T-helper 17 cell (primary cell): ENCODE data around the gene ETHE1. TPM values are rescaled to one million over a fixed set of nuclear protein-coding genes. Genes with fewer than 3 reads are reported as not detected.

Experiments used
- ATAC-seq: fragments of 150-1000 bp; cut with Tn5 transposase; 2 replicates; pipeline ENCODE4 v1.10.0; 2021; ENCODE audit warnings: mild to moderate bottlenecking, moderate library complexity
- DNase-seq, 3 donors: peaks; one replicate each; pipeline versions ENCODE4 v3.0.0 to v3.0.0-alpha.2; 2020 to 2021
- H3K9me3 ChIP-seq: one replicate; pipeline ENCODE4 v1.7.0; 2013; ENCODE audit warnings: low read length, mild to moderate bottlenecking; ENCODE audit not compliant: control insufficient read depth, poor library complexity, severe bottlenecking
- H3K27ac Mint-ChIP-seq: one replicate; pipeline ENCODE4 v1.8.0; 2022; ENCODE audit warnings: mild to moderate bottlenecking, moderate library complexity, mixed read lengths
- H3K27me3 Mint-ChIP-seq: one replicate; pipeline ENCODE4 v1.8.0; 2022; ENCODE audit warnings: mixed read lengths
- H3K36me3 Mint-ChIP-seq: one replicate; pipeline ENCODE4 v1.8.0; 2022; ENCODE audit warnings: low read depth, mixed read lengths
- H3K4me1 Mint-ChIP-seq: one replicate; pipeline ENCODE4 v1.8.0; 2022; ENCODE audit warnings: mild to moderate bottlenecking, mixed read lengths
- H3K4me3 Mint-ChIP-seq: one replicate; pipeline ENCODE4 v1.8.0; 2022; ENCODE audit warnings: mild to moderate bottlenecking, moderate library complexity, mixed read lengths
- total RNA-seq, 4 donors: library from RNA in 2 of 4; stranded (reverse) in 2 of 4; gene quantifications; one replicate each; pipeline ENCODE4 v1.2.3 and lab custom pipeline; 2022 to 2026

The ETHE1 gene
- total RNA-seq, 2 donors from 2014 or later = 21.0 to 30.3 TPM

DNA sequence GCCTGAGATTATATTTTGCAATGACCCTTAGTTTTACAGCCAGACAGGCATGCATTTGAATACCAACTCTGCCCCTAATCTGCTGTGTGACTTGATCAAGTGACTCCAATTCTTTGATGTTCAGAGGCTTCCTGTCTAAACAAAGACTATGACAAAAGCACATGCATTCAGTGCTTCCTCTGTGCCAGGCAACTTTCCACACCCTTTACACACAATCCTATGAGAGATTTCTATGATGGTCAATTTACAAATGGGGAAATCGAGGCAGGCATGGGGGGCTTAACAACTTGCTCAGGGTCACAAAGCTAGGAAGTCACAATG is 57.9 kb downstream of the ETHE1 start:
- Mint-ChIP-seq H3K4me3 (peak overlapping the region; percentile 25), H3K4me1 (peaks cover 30% of the 10 kb centered on the region), H3K36me3 (no peaks in the 10 kb centered on the region), H3K27ac (peak overlapping the region; percentile 93), H3K27me3 (no peaks in the 10 kb centered on the region)
- peak; percentile 83 for ATAC-seq
- no peaks in the 10 kb centered on the region for H3K9me3 ChIP-seq
- no peak for DNase-seq

DNA sequence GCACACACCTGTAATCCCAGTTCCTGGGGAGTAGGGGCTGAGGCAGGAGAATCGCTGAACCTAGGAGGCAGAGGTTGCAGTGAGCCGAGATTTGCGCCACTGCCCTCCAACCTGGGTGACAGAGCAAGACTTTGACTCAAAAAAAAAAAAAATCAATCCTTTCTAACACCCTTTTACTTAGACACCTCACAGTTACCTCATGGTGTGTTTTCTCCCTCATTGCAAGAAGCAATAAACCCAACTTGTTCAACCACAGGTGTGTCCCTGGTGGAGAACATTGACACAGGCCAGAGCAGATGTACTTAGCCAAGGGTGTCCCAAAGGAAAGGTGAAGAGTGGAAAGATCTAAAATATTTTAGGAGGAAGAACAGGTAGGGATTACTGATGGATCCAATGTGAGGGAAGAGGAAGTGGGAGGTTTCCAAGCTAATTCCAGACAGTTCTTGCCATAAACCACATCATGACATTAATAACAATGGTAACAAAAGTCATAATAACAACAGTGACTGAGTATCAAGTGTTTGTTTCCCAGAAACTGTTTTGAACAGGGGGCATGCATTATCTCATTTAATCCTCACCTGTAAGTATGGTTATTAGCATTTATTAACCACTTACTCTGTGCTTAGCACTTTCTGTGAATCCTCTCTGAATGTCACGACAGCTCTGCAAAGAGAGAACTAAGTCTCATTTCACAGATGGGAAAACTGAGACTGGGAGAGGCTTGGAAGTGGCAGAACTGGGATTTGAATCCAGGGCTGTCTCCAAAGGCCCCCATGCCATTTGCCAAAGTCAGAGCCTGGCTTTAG is 58.4 kb downstream of the ETHE1 start:
- DNase-seq (no peak), ATAC-seq (no peak)
- peaks cover 33% of the 10 kb centered on the region for H3K4me1 Mint-ChIP-seq
- no peaks in the 10 kb centered on the region for H3K9me3 ChIP-seq
- H3K4me3 Mint-ChIP-seq = peak overlapping the region; percentile 53
- H3K27me3 Mint-ChIP-seq = no peaks in the 10 kb centered on the region
- peak overlapping the region; percentile 93 for H3K27ac Mint-ChIP-seq
- H3K36me3 Mint-ChIP-seq = no peaks in the 10 kb centered on the region

DNA sequence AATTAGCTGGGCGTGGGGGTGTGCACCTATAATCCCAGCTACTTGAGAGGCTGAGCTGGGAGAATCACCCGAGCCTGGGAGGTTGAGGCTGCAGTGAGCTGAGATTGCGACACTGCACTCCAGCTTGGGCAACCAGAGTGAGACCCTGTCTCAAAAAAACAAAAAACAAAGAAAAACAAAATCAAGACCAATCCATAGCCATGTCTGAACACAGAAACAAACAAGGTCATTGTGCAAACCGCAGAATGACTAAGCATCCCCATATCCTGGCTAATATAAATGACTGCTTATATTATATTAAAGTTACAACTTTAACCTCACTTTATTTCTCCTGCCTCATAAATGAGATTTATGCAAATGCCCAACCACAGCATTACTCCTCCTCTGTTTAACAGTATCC is 59.3 kb downstream of the ETHE1 start:
- no peak for DNase-seq
- H3K27me3 Mint-ChIP-seq = no peaks in the 10 kb centered on the region
- H3K4me1 Mint-ChIP-seq = peaks cover 36% of the 10 kb centered on the region
- H3K4me3 Mint-ChIP-seq = peak overlapping the region; percentile 53
- H3K27ac Mint-ChIP-seq = peak overlapping the region; percentile 93
- ATAC-seq = no peak
- H3K36me3 Mint-ChIP-seq = no peaks in the 10 kb centered on the region
- H3K9me3 ChIP-seq = no peaks in the 10 kb centered on the region

DNA sequence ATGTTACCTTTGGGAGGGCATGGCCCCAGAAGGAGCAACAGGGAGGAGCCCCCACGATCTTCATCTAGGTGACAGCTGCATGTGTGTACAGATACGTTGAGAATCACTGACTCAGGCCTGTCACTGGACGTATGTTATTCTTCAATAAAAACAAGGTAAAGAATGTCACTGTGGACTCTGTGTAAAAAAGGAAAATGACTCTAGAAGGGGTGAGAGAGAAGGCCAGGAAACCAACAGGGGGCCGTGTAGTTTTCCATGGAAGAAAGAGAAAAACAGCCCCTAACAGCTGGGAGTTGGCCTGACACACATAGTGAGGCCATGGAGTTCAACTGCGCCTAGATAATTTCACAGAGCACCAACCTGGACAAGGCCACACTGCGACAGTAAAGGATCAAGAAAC is 59.7 kb downstream of the ETHE1 start:
- ATAC-seq = no peak
- H3K4me3 Mint-ChIP-seq = no peak overlapping the region

DNA sequence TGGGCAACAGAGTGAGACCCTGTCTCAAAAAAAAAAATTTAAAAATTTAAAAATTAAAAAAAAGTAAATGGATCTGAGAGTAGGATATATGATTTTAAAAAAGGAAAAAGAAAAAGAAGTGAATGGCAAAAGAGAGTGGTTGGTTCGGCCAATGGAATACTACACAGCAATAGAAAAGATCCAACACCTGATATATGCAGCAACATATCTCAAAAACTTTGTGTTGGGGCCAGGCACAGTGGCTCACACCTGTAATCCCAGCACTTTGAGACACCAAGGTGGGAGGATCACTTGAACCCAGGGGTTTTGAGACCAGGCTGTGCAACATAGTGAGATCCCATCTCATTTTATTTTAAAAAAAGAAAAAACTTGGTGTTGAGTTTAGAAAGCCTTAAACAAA is 60.2 kb downstream of the ETHE1 start:
- DNase-seq = no peak
- Mint-ChIP-seq H3K36me3 (no peaks in the 10 kb centered on the region), H3K4me3 (no peak overlapping the region), H3K27ac (peak overlapping the region; percentile 93), H3K27me3 (no peaks in the 10 kb centered on the region), H3K4me1 (peaks cover 39% of the 10 kb centered on the region)
- no peak for ATAC-seq
- H3K9me3 ChIP-seq = no peaks in the 10 kb centered on the region

More for the DNA sequence above, 59.7 kb downstream of the ETHE1 start:
- Mint-ChIP-seq H3K27me3 (no peaks in the 10 kb centered on the region), H3K36me3 (no peaks in the 10 kb centered on the region), H3K4me1 (peaks cover 36% of the 10 kb centered on the region), H3K27ac (peak overlapping the region; percentile 93)
- no peaks in the 10 kb centered on the region for H3K9me3 ChIP-seq
- DNase-seq = no peak

DNA sequence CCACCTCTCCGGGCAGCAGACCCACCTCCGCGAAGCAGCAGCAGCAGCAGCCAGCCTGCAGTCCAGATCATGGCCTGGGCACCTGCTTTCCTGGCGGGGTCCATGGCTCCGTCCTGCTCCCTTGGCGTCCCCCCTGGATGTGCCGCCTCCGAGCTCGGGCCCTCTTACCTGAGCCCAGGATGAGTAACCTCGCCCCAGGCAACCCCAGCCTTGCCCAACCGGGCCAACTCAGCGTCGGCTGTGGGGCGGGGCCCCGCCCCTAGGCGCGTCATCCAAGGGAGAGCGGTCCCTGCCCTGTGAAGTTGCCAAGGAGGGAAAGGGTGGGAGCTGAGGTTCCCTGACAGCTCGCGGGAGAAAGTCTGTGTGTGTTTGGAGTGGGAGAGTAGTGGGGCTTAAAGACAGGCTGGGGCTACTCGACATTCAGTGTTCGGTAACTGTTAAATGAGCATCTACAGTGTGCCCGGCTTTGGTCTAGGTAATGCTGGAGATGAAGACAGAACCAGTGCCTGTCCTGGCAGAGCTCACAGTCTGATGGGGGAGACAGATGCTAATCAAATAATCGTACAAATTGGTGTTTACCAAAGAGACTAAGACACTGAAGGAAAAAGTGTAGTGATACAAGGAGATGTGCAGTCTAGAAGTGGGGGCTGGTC is 61.4 kb downstream of the ETHE1 start, which contains the start of gene LYPD3:
LYPD3 (minus strand) TSS at position 141 of the 653 bp plus-strand sequence; CDS start at position 104, 37 bp downstream.
- Mint-ChIP-seq H3K27ac (peak within 1 kb of the TSS; percentile 88), H3K4me3 (peak within 1 kb of the TSS; percentile 92), H3K27me3 (no peaks in the 10 kb centered on the region), H3K4me1 (peaks cover 47% of the 10 kb centered on the region), H3K36me3 (no peaks in the 10 kb centered on the region)
- ATAC-seq (no peak), DNase-seq (no peak)
- no peaks in the 10 kb centered on the region for H3K9me3 ChIP-seq

DNA sequence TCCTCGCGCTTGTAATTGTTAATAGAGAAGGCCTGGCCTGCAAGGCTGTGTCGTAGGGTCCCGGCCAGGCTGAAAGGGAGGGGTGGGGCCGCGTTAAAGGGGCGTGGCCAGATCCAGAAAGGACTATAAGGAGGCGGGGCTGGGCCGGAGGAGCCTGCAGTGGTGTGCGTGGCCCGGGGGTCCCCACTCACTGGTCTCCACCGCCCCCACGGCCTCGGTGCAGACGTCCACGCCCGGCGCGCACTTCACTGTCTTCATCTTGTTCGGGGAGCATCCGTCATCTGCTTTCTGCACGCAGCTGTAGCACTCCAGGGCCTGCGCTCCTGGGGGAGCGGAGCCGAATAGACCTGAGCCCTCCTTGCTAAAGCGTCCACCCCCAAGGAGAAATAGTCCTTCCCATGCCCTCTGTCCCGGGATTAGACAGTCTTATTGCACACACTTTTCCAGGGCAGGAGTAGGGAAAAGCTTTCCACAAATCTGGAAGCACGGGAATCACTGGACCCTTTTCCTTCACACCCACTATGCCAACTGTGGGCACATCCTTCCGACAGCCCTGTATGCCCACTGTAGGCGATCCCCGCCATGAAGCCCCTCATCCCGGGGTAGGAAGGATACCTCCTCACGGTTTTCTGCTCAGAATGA is 62.7 kb downstream of the ETHE1 start:
- Mint-ChIP-seq H3K4me3 (peak overlapping the region; percentile 92), H3K4me1 (peaks cover 41% of the 10 kb centered on the region), H3K36me3 (no peaks in the 10 kb centered on the region), H3K27ac (peak overlapping the region; percentile 88), H3K27me3 (no peaks in the 10 kb centered on the region)
- ATAC-seq (no peak), DNase-seq (peak in 1 of 3 donors; percentile 67)
- H3K9me3 ChIP-seq = no peaks in the 10 kb centered on the region

DNA sequence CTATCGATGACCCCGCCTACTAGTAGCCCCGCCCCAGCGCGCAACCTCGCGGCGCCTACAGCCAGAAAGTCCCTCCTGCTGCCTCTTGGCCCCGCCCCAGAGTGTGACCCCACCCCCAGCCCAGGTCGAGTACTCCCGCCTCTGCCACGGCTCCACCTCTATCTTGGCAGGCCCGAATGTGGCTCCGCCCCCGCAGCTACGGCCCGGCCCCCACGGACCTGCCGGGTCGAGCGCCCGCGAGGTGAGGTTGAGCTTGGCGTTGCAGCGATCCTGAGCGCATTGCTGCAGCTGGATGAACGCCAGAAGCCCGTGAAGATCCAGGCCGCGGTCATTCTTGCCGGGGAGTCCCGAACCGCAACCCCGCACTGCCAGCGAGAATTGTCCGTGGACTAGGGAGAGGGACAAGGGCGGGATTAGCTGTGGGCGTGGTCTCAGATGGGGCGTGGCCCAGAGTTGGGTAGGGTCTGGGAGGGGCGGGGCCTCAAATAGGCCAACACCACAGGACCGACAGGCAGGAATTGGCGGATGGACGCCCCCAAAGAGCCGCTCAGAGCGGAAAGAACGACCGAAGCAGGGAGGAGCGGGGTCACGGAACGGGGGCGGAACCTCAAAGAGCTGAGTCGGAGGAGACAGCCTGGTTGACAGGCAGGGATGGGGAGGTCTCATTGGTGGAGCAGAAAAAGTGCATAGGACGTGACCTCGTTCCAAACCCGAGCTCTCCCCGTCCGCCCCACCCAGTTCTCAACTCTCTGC is 63.4 kb downstream of the ETHE1 start:
- Mint-ChIP-seq H3K4me3 (peak overlapping the region; percentile 92), H3K4me1 (peaks cover 38% of the 10 kb centered on the region), H3K36me3 (no peaks in the 10 kb centered on the region)

DNA sequence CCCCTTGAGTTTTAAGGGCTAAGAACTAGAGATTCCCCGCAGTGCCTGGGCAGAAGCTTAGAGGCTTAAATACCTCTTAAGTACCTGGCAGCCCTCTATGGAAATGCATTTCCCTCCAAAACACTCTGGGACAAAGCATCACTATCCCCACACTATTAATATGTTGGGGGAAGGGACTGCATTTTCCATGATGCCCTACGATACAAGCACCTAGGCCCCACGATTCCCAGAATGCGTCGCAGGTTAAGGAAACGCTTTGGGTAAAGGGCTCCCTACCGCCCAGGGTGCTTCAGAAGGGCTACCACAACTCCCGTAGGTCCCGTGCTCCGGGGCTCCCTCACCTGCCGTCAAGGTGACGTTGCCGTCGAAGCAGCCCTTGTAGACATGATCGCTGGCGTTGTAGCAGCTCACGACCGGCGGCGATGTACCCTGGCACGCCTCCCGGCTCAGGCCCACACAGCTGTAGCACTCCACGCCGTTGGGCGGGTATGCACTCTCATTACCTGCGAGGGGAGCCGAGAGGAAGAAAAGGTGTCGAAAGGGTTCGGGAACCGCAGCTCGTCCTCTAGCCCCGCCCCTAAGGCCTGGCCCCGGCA is 64.1 kb downstream of the ETHE1 start:
- ATAC-seq = no peak
- no peak for DNase-seq
- Mint-ChIP-seq H3K36me3 (no peaks in the 10 kb centered on the region), H3K27me3 (no peaks in the 10 kb centered on the region), H3K4me1 (peaks cover 33% of the 10 kb centered on the region), H3K4me3 (peak overlapping the region; percentile 92), H3K27ac (peak overlapping the region; percentile 88)
- no peaks in the 10 kb centered on the region for H3K9me3 ChIP-seq

More for the DNA sequence above, 63.4 kb downstream of the ETHE1 start:
- H3K9me3 ChIP-seq = no peaks in the 10 kb centered on the region
- DNase-seq (peak; percentile 98 to 100 (median 100)), ATAC-seq (peak; percentile 86)
- peak overlapping the region; percentile 88 for H3K27ac Mint-ChIP-seq
- no peaks in the 10 kb centered on the region for H3K27me3 Mint-ChIP-seq

DNA sequence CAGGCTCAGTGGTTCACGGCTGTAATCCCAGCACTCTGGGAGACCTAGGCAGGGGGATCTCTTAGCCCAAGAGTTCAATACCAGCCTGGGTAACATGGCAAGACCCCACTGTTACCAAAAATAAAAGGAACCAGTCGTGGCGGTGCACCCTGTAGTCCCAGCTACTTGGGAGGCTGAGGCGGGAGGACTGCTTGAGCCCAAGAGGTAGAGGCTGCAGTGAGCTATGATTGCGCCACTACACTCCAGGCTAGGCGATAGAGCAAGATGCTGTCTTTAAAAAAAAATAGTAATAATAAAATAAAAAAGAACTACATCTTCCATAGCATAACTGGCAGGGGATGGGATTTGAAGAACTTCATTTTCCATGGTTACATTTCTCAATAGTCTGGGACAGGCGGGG is 64.6 kb downstream of the ETHE1 start:
- Mint-ChIP-seq H3K27me3 (no peaks in the 10 kb centered on the region), H3K4me3 (no peak overlapping the region), H3K27ac (peak overlapping the region; percentile 88), H3K4me1 (peaks cover 31% of the 10 kb centered on the region), H3K36me3 (no peaks in the 10 kb centered on the region)
- DNase-seq (no peak), ATAC-seq (no peak)
- H3K9me3 ChIP-seq = no peaks in the 10 kb centered on the region

DNA sequence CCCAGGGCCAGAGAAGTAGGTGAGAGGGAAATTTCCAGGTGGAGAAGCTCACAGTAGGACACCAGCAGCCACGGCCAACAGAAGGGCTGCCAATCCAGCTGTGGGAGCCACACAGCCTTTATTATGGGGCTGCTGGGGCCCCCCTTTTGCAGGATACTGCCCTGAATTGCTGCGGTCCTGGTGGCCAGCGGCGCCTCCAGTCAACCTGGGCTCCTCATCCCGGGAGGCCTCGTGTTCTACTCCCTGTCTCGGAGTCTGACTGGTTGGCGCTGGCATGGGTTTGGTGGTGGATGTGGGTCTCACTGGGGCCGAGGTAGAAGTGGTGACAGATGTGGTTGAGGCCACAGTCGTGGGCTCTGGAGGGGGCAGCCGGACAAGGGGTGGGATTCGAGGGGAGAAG is 65.7 kb downstream of the ETHE1 start:
- no peaks in the 10 kb centered on the region for H3K36me3 Mint-ChIP-seq
- no peaks in the 10 kb centered on the region for H3K27me3 Mint-ChIP-seq
- H3K27ac Mint-ChIP-seq = no peak overlapping the region
- no peaks in the 10 kb centered on the region for H3K9me3 ChIP-seq
- ATAC-seq (no peak), DNase-seq (no peak)
- peaks cover 28% of the 10 kb centered on the region for H3K4me1 Mint-ChIP-seq
- no peak overlapping the region for H3K4me3 Mint-ChIP-seq

DNA sequence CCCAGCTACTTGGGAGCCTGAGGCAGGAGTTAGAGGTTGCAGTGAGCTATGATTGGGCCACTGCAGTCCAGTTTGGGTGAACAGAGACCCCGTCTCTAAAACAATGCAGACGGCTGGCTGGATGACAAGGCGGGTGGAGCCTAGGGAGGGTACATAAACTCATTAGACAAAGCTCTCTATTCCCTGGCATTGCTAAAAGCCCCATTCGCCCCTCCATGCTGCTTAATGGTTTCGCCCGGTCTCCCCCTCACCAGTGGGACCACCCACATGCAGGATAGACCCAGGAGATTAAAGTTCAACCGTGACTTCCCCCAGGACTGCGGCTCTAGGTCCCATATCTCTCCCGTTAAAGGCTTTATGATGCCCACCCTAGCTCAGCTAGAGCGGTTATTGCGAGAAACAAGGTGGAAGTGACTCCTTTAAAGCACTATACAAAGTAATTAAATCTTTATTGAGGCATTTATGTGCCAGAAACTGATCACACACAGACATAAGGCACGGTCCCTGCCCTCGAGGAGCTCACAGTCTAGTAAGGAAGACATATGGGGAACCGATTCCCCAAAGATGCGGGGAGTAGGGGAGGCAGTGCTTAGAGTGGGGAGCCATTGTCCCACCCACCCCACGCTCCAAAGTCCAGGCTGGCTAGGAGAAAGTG is 66.5 kb downstream of the ETHE1 start:
- Mint-ChIP-seq H3K4me1 (peaks cover 23% of the 10 kb centered on the region), H3K36me3 (no peaks in the 10 kb centered on the region), H3K27ac (peak overlapping the region; percentile 21), H3K27me3 (no peaks in the 10 kb centered on the region), H3K4me3 (no peak overlapping the region)
- H3K9me3 ChIP-seq = no peaks in the 10 kb centered on the region
- ATAC-seq = no peak
- DNase-seq = no peak
